Right lobe of liver (tissue), 4 donors: ENCODE results near the gene PSMB9.

Experiments used
- CTCF ChIP-seq, 4 donors: fragments of 200-600 bp in 3 of 4; fragments of 450-650 bp in 1 of 4; IDR thresholded peaks; one replicate each; pipeline versions ENCODE4 v1.5.1 to v1.8.0; 2016 to 2022; ENCODE audit warnings: antibody characterized with exemption in 4 of 4, mild to moderate bottlenecking in 2 of 4
- POLR2A ChIP-seq: fragments of 450-650 bp; IDR thresholded peaks from one replicate; pipeline ENCODE4 v1.6.1; 2017; ENCODE audit warnings: antibody characterized with exemption, mild to moderate bottlenecking
- donor health status: DM: no; HTN: no; CAD: no.
- donor health status: DM: no; HTN: no; CAD: no.
- donor health status: DM: no; HTN: yes; CAD: no.

DNA sequence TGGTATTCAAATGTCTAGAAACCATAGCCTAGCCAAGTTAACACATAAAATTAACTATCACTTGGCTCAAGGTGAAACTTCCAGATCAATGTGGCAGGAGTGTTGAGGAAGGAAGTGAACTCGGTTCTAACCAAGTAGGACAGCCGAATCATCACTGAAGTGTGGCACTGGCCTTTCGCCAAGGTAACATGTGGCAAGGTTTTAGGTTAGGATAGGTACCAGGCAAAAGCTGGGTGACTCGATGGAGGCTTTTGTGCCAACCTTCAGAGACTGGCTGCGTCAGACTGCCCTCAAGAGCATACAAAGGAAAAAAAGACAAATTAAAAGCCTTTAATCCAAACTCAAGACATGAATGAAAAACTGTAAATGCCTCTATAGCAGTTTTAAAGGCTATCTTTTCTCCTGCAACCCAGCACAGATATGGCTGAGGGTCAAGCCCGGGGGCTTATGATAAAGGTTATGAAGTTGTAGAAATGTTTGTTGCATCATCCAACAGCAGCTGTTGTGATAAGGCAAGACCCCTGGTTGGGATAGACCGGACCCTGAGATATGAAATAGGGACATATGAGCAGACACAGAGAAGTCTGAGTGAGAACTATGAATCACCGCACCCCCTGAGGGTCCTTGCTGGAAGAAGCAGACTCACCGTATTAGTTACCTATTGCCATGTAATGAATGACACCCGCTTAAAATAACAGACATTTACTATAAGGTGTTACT lies 11.9 kb downstream of the PSMB9 start:
- TF ChIP-seq CTCF (IDR thresholded peaks at IDR 0.05) (no peak), POLR2A (no peak)
